Neural crest cell (in vitro differentiated cells): ENCODE data around the gene CACNA2D3. TPM values are rescaled to one million over a fixed set of nuclear protein-coding genes. Genes with fewer than 3 reads are reported as not detected.

ENCODE experiments used
- DNase-seq: peaks from one replicate; pipeline ENCODE4 v3.0.0; 2021; ENCODE audit warnings: low read depth, mixed read lengths, low spot score
- H3K27ac Mint-ChIP-seq: one replicate; pipeline ENCODE4 v1.8.0; 2021; ENCODE audit warnings: mild to moderate bottlenecking, mixed read lengths; ENCODE audit not compliant: unreplicated experiment
- H3K27me3 Mint-ChIP-seq: 2 replicates; pipeline ENCODE4 v1.8.0; 2021; ENCODE audit warnings: low read depth, mild to moderate bottlenecking, mixed read lengths
- H3K36me3 Mint-ChIP-seq: 2 replicates; pipeline ENCODE4 v1.8.0; 2021; ENCODE audit warnings: low read depth, mild to moderate bottlenecking, mixed read lengths
- H3K4me1 Mint-ChIP-seq: 2 replicates; pipeline ENCODE4 v1.8.0; 2021; ENCODE audit warnings: mixed read lengths
- H3K4me3 Mint-ChIP-seq: one replicate; pipeline ENCODE4 v1.8.0; 2021; ENCODE audit warnings: mild to moderate bottlenecking, mixed read lengths
- H3K9me3 Mint-ChIP-seq: 2 replicates; pipeline ENCODE4 v1.8.0; 2021; ENCODE audit warnings: mixed read lengths
- CTCF ChIP-seq: fragments of 200-600 bp; sonication (generic); conservative IDR thresholded peaks from 2 replicates; pipeline ENCODE4 v1.5.0; 2021; ENCODE audit warnings: antibody characterized with exemption, mild to moderate bottlenecking
- total RNA-seq: library from RNA; stranded (reverse); gene quantifications from 2 replicates; pipeline ENCODE4 v1.2.1, GENCODE V29; 2021

CACNA2D3 gene
- total RNA-seq, 1 donor from 2014 or later = 0.82 TPM

GRCh38 chr3:54356261-54357045, 234.1 kb downstream of the CACNA2D3 start:
- Mint-ChIP-seq H3K4me1 (no peaks in the 10 kb centered on the region), H3K27me3 (no peaks in the 10 kb centered on the region), H3K27ac (no peak overlapping the region)

GRCh38 chr3:54357301-54357700, 234.9 kb downstream of the CACNA2D3 start:
- DNase-seq = no peak
- Mint-ChIP-seq H3K36me3 (no peaks in the 10 kb centered on the region), H3K9me3 (peaks cover 3% of the 10 kb centered on the region), H3K27ac (no peak overlapping the region), H3K4me1 (no peaks in the 10 kb centered on the region), H3K27me3 (no peaks in the 10 kb centered on the region), H3K4me3 (no peak overlapping the region)
- TF ChIP-seq CTCF = no peak

More at GRCh38 chr3:54356261-54357045, 234.1 kb downstream of the CACNA2D3 start:
- no peak overlapping the region for H3K4me3 Mint-ChIP-seq
- TF ChIP-seq CTCF = no peak
- H3K36me3 Mint-ChIP-seq = no peaks in the 10 kb centered on the region
- DNase-seq = no peak
- peaks cover 8% of the 10 kb centered on the region for H3K9me3 Mint-ChIP-seq

GRCh38 chr3:54358316-54358715, 236.0 kb downstream of the CACNA2D3 start:
- H3K36me3 Mint-ChIP-seq = no peaks in the 10 kb centered on the region
- peaks cover 3% of the 10 kb centered on the region for H3K9me3 Mint-ChIP-seq
- H3K4me1 Mint-ChIP-seq = no peaks in the 10 kb centered on the region
- TF ChIP-seq CTCF = no peak
- H3K4me3 Mint-ChIP-seq = no peak overlapping the region
- no peaks in the 10 kb centered on the region for H3K27me3 Mint-ChIP-seq
- DNase-seq = no peak
- H3K27ac Mint-ChIP-seq = no peak overlapping the region

- Mint-ChIP-seq H3K36me3 (no peaks in the 10 kb centered on the region), H3K4me1 (no peaks in the 10 kb centered on the region), H3K4me3 (no peak overlapping the region), H3K9me3 (peaks cover 3% of the 10 kb centered on the region), H3K27ac (no peak overlapping the region), H3K27me3 (no peaks in the 10 kb centered on the region)
- TF ChIP-seq CTCF = no peak
- no peak for DNase-seq
These were observed 236.8 kb downstream of the CACNA2D3 start for GRCh38 chr3:54358969-54359694.

GRCh38 chr3:54360320-54360719, 238.0 kb downstream of the CACNA2D3 start:
- Mint-ChIP-seq H3K27ac (no peak overlapping the region), H3K36me3 (no peaks in the 10 kb centered on the region), H3K4me3 (no peak overlapping the region), H3K4me1 (no peaks in the 10 kb centered on the region), H3K9me3 (peaks cover 1% of the 10 kb centered on the region), H3K27me3 (no peaks in the 10 kb centered on the region)
- DNase-seq = no peak
- no peak for TF ChIP-seq CTCF
